Activated CD4-positive, alpha-beta T cell treated with anti-CD3 and anti-CD28 coated beads, Interleukin-2, amount 10 ng/mL, durations not matched to agents 24 days and 14 days (primary cell): ENCODE measurements around the gene RAB3D. TPM values are rescaled to one million over a fixed set of nuclear protein-coding genes. Genes with fewer than 3 reads are reported as not detected.
"Not testable (repeated sequence)": the region's sequence is repeated elsewhere in the genome, so short reads cannot be mapped to it uniquely, and the experiment has no call there.

Experiments used
- DNase-seq: peaks from one replicate; pipeline ENCODE4 v3.0.0; 2022
- H3K27ac Mint-ChIP-seq: one replicate; pipeline ENCODE4 v1.8.0; 2022; ENCODE audit warnings: mild to moderate bottlenecking, mixed read lengths
- H3K27me3 Mint-ChIP-seq: one replicate; pipeline ENCODE4 v1.8.0; 2022; ENCODE audit warnings: mixed read lengths
- H3K36me3 Mint-ChIP-seq: one replicate; pipeline ENCODE4 v1.8.0; 2022; ENCODE audit warnings: low read depth, mild to moderate bottlenecking, mixed read lengths
- H3K4me1 Mint-ChIP-seq: one replicate; pipeline ENCODE4 v1.8.0; 2021; ENCODE audit warnings: mixed read lengths
- H3K4me3 Mint-ChIP-seq: one replicate; pipeline ENCODE4 v1.8.0; 2022; ENCODE audit warnings: mild to moderate bottlenecking, moderate library complexity, mixed read lengths
- H3K9me3 Mint-ChIP-seq: one replicate; pipeline ENCODE4 v1.8.0; 2021; ENCODE audit warnings: mixed read lengths
- intact Hi-C: fragments of 100-400 bp; cut with micrococcal nuclease; formaldehyde crosslinking; loops from one replicate; pipeline ENCODE4 v1.15.1; 2023
- total RNA-seq: library from RNA; stranded (reverse); gene quantifications from 2 replicates; pipeline ENCODE4 v1.2.3, GENCODE V29; 2022

The RAB3D gene
- total RNA-seq, 1 donor from 2014 or later, result 5.7 TPM

- Mint-ChIP-seq H3K36me3 (no peaks in the 10 kb centered on the region), H3K4me3 (no peak overlapping the region), H3K27ac (no peak overlapping the region), H3K27me3 (peaks cover 5% of the 10 kb centered on the region), H3K9me3 (no peaks in the 10 kb centered on the region), H3K4me1 (peaks cover under 1% of the 10 kb centered on the region)
- DNase-seq, result peak; percentile 66
- intact Hi-C loops, result no loop called here
Observed at GRCh38 chr19:11361037-11361770, 21.7 kb upstream of the RAB3D start.

GRCh38 chr19:11359421-11359820 lies 20.0 kb upstream of the RAB3D start:
- intact Hi-C loops, result no loop called here
- DNase-seq, result no peak
- Mint-ChIP-seq H3K4me1 (peaks cover 7% of the 10 kb centered on the region), H3K9me3 (no peaks in the 10 kb centered on the region), H3K27ac (no peak overlapping the region), H3K36me3 (no peaks in the 10 kb centered on the region), H3K27me3 (peaks cover 11% of the 10 kb centered on the region), H3K4me3 (no peak overlapping the region)

DNA sequence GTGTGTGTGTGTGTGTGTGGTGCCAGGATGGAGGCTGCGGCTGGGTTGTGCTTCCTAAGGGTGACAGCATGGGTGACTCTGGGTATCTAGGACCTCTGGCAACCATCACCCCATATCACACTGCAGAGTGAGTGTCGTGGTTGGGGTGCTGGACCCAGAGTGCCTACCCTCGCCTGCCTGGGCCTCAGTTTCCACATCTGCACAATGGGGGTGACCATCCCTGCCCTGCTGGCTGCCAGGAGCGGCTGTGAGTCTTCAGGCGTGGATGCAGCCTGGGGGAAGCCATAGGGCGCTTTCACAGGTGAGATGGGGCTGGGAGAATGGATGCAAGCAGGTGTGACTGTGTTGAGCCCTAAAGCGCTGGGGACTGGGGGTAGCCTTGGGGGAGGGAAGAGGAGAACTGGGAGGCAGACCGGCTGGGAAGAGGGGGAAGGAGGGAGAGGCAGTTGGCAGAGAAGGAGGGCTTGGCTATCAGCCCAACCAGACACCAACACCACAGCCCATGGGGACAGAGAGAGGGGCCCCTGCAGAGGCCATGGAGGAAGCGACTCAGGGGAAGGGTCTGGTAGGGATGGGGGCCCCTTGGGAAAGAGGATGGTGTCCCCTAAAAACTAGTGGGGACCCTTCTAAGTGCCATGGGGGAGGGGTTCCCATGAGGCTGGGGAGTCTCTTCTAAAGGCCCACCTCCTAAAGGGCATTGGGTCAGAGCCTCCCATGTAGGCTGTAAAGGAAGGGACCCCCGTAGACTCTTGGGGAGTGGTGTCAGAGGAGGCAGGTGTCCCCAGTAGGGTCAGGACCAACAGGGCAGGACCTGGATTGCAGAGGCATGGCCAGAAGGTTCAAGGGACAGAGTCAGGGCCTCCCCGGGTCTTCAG lies 17.5 kb upstream of the RAB3D start:
- Mint-ChIP-seq H3K27me3 (peaks cover 11% of the 10 kb centered on the region), H3K27ac (no peak overlapping the region), H3K9me3 (no peaks in the 10 kb centered on the region), H3K4me1 (peaks cover 8% of the 10 kb centered on the region), H3K36me3 (no peaks in the 10 kb centered on the region), H3K4me3 (no peak overlapping the region)
- intact Hi-C loops, result no loop called here
- no peak for DNase-seq

DNA sequence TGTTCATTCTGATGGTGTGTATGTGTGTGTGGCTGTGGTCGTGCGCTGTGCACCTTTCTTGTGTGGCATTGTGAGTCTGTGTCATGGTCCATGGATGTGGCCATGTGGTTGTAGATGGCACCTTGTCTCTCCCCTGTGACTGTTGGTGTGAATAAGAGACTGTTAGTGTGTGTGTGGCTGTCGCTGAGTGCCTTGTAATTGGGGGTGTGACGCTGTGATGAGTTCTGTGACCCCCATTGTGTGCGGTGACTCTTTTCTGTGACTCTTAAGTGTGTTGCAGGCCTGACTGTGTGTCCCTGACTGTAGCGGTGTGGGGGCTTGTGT lies 16.6 kb upstream of the RAB3D start:
- intact Hi-C loops, result no loop called here
- Mint-ChIP-seq H3K9me3 (no peaks in the 10 kb centered on the region), H3K36me3 (no peaks in the 10 kb centered on the region), H3K4me3 (peak overlapping the region; percentile 68), H3K4me1 (peaks cover 8% of the 10 kb centered on the region), H3K27ac (no peak overlapping the region), H3K27me3 (peaks cover 11% of the 10 kb centered on the region)
- DNase-seq, result no peak

DNA sequence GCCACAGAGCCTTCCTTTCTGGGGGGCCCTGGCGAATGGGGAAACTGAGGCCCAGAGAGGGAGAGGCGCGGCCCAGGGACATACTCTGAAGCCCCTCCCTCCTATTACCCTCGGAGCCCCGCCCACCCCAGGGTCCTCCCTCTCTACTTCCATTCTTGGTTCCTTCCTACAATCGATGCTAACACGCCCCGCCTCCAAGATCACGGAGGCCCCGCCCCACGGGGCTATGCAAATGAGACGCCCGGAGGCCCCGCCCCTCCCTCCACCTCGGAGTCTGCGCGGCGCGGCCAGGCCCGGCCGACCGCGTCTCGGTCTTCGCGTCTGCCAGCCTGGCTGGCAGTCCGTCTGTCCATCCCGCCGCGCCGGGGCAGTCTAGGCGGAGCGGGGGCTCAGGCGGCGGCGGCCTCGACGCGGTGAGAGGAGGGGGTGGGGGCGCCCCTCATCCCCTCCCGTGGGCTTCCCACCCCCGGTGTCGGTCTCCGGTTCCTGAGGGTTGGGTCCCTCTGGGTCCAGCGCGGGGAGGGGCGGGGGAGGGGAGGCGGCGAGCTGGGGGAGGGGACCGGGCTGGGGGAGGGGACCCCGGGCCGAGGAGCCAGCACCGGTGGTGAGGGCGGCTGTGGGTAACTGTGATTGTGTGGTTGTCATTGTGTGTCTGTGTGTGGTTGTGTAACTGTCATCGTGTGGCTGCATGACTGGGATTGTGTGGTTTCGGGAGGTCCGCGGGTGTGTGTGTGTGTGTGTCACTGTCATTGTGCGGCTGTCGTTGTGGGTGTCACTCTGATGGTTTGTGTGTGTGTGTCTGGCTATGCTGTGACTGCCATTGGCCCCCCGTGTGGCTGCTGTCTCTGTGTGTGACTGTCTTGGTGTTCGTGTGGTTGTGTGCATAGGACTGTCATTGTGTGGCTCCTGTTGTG lies 16.0 kb upstream of the RAB3D start, which contains the start of gene PLPPR2:
Gene PLPPR2 (plus strand): TSS at position 273 of the 914 bp plus-strand sequence. CDS start 2,242 bp downstream, outside the sequence.
- Mint-ChIP-seq H3K27me3 (peaks cover 11% of the 10 kb centered on the region), H3K27ac (no peak within 1 kb of the TSS), H3K9me3 (no peaks in the 10 kb centered on the region), H3K36me3 (no peaks in the 10 kb centered on the region), H3K4me3 (peak within 1 kb of the TSS; percentile 68), H3K4me1 (peaks cover 8% of the 10 kb centered on the region)
- DNase-seq, result peak; percentile 96
- intact Hi-C loops, result loop anchor here (1.0 kb wide), 1 partner anchor 9 kb away; the partner anchor contains the start of genes CCDC159 and TMEM205

DNA sequence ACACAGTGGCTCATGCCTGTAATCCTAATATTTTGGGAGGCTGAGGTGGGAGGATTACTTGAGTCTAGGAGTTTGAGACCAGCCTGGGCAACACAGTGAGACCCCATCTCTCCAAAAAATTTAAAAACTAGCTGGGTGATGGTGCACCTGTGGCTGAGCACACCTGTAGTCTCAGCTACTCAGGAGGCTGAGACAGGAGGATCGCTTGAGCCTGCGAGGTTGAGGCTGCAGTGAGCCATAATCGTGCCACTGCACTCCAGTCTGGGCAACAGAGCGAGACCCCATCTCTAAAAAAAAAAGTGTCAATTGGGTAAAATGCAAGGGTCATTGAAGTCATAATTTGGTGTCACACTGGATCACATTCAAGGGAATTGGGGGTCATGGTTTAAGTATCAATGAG lies 14.6 kb upstream of the RAB3D start:
- DNase-seq, H3K27ac Mint-ChIP-seq, H3K4me1 Mint-ChIP-seq, intact Hi-C loops, H3K36me3 Mint-ChIP-seq, H3K27me3 Mint-ChIP-seq, H3K4me3 Mint-ChIP-seq, H3K9me3 Mint-ChIP-seq: not testable (repeated sequence)

DNA sequence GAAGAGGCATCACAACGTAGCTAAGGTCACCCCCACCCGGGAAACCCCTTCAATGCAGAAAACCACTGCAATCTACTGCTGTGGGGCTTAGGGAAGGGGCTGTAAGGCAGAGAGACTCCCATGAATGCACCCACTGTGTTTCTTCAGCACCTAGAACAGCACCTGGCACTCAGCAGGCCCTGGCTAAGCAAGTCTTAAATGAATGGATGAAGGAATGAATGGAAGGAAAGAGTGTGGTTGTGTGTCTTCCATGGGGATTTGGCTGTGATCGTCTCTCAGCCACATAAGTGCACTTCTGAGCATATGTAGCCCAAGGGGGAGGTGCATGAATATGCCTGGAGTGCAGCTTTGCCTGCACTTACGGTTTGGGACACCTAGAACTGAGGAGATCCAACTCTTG lies 9.7 kb upstream of the RAB3D start:
- Mint-ChIP-seq H3K9me3 (peaks cover 8% of the 10 kb centered on the region), H3K4me3 (no peak overlapping the region), H3K27ac (no peak overlapping the region), H3K27me3 (no peaks in the 10 kb centered on the region), H3K36me3 (peaks cover 6% of the 10 kb centered on the region), H3K4me1 (peaks cover 23% of the 10 kb centered on the region)
- DNase-seq, result no peak
- intact Hi-C loops, result no loop called here

GRCh38 chr19:11347546-11348039 lies 8.1 kb upstream of the RAB3D start:
- Mint-ChIP-seq H3K36me3 (peaks cover 6% of the 10 kb centered on the region), H3K4me3 (peak overlapping the region; percentile 89), H3K27ac (no peak overlapping the region), H3K27me3 (no peaks in the 10 kb centered on the region), H3K4me1 (peaks cover 23% of the 10 kb centered on the region), H3K9me3 (peaks cover 8% of the 10 kb centered on the region)
- no peak for DNase-seq
- intact Hi-C loops, result no loop called here

DNA sequence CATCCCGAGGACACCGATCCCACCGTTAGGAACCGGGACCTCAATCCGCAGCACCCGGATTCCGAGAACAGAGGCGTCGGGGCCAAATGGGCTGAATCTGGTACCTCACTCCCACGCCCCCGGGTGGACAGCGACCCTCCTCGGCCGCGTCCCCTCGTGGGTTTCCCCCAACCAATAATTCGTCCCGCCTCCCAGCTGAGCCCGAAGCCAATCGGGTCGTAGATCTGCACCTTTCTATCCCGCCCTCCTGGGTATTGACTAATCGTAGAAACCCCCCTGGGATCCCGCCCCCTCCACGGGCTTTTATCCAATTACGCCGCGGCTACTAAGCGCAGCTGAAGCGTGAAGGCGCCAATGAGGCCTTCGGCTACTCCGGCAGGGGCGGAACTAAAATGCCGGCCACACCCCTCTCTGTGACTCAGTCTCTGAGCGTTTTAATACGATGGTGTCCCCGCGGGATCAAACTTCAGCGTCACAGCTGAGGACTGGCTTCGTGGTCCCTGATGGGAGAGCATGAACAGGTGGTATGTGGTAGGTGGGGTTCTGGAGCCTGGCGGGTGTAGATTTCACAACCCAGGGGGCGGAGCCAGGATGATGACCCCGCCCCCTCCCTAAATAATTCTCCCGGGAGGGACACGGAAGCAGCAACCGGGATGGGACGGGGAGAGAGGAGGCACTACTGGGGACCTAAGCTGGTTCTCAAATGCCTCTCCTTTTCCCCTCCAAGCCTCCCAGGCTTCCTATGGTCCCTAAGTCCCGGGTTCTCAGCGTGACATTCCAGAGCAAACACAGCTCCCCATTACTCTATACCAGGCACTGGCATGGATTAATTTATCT lies 6.9 kb upstream of the RAB3D start, which contains the start of the genes CCDC159 and TMEM205:
Gene CCDC159 (plus strand): TSS at position 416 of the 837 bp plus-strand sequence. CDS start 88 bp downstream, at position 504.
Gene TMEM205 (minus strand): TSS at position 165 of the 837 bp plus-strand sequence. CDS start 649 bp downstream, outside the sequence.
- peak; percentile 99 for DNase-seq
- H3K4me1 Mint-ChIP-seq, result peaks cover 23% of the 10 kb centered on the region
- H3K36me3 Mint-ChIP-seq, result peaks cover 8% of the 10 kb centered on the region
- peaks cover 8% of the 10 kb centered on the region for H3K9me3 Mint-ChIP-seq
- H3K27me3 Mint-ChIP-seq, result no peaks in the 10 kb centered on the region
- intact Hi-C loops, result loop anchor here (1.0 kb wide), 2 partner anchors 9 to 28 kb away; partner anchors contain the start of genes PLPPR2 and SWSAP1
- H3K27ac Mint-ChIP-seq, result peak within 1 kb of the TSS; percentile 89
- peak within 1 kb of the TSS; percentile 89 for H3K4me3 Mint-ChIP-seq

GRCh38 chr19:11345122-11345803 lies 5.8 kb upstream of the RAB3D start:
- intact Hi-C loops, result no loop called here
- Mint-ChIP-seq H3K4me1 (peaks cover 23% of the 10 kb centered on the region), H3K27ac (peak overlapping the region; percentile 89), H3K9me3 (peaks cover 8% of the 10 kb centered on the region), H3K27me3 (no peaks in the 10 kb centered on the region), H3K36me3 (peaks cover 8% of the 10 kb centered on the region), H3K4me3 (peak overlapping the region; percentile 89)
- DNase-seq, result peak; percentile 61

DNA sequence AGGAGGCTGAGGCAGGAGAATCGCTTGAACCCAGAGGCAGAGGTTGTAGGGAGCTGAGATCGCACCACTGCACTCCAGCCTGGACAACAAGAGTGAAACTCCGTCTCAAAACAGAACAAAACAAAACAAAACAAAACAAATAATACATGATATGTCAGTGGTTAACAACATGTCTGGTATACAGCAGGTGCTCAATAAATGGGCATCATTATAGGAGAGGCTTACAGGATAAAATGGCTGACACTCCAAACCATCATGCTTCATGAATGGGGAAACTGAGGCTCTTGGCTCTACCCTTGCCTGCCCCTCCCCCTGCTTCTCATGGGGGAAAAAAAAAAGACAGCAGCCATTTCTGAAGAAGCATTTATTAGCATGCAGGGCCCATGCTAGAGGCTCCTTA lies 3.0 kb upstream of the RAB3D start:
- H3K27ac Mint-ChIP-seq, result no peak overlapping the region
- H3K27me3 Mint-ChIP-seq, result no peaks in the 10 kb centered on the region
- no peak for DNase-seq
- H3K36me3 Mint-ChIP-seq, result peaks cover 4% of the 10 kb centered on the region
- peaks cover 35% of the 10 kb centered on the region for H3K4me1 Mint-ChIP-seq
- no peak overlapping the region for H3K4me3 Mint-ChIP-seq
- H3K9me3 Mint-ChIP-seq, result no peaks in the 10 kb centered on the region
- intact Hi-C loops, result no loop called here

GRCh38 chr19:11340099-11340467 lies 626 bp upstream of the RAB3D start:
- DNase-seq, H3K27ac Mint-ChIP-seq, H3K9me3 Mint-ChIP-seq, H3K27me3 Mint-ChIP-seq, intact Hi-C loops: not testable (repeated sequence)
- Mint-ChIP-seq H3K36me3 (peaks cover 17% of the 10 kb centered on the region), H3K4me1 (peaks cover 21% of the 10 kb centered on the region), H3K4me3 (peak overlapping the region; percentile 81)
